ENCODE data around the gene SCGB1D4. TPM values are rescaled to one million over a fixed set of nuclear protein-coding genes. Genes with fewer than 3 reads are reported as not detected.

SCGB1D4 gene
- total and polyA plus RNA-seq, 2 of the 4 experiments (the other 2 are of a cell fraction), result not detected

GRCh38 chr11:62267050-62267449 is 31.8 kb downstream of the SCGB1D4 start:
- Histone ChIP-seq H3K4me2 (ENCODE audit: low read depth, low read length) (no peak overlapping the region), H2BK20ac (ENCODE audit: low read depth, low read length) (no peak overlapping the region), H2BK5ac (ENCODE audit: low read depth, low read length, poor library complexity, severe bottlenecking) (no peak overlapping the region), H2AFZ (replicated peaks; ENCODE audit: low read length, poor library complexity) (no peak overlapping the region), H3K4ac (ENCODE audit: low read depth, low read length) (no peak overlapping the region), H3K79me1 (ENCODE audit: low read depth in 1 of 2, low read length in 2 of 2) (no peaks in the 10 kb centered on the region), H4K91ac (ENCODE audit: insufficient read depth, low read depth, low read length) (no peak overlapping the region), H3K9me3 (ENCODE audit: control insufficient read depth, insufficient read depth, low read length) (no peaks in the 10 kb centered on the region), H3K23ac (ENCODE audit: low read depth, low read length) (no peak overlapping the region), H2AK9ac (replicated peaks; ENCODE audit: low read depth, low read length, poor library complexity) (no peak overlapping the region), H4K20me1 (ENCODE audit: insufficient read depth, low read length) (no peaks in the 10 kb centered on the region), H3K18ac (ENCODE audit: low read depth, low read length) (no peak overlapping the region), H3K27me3 (ENCODE audit: control insufficient read depth, insufficient read depth, low read length) (peaks cover 2% of the 10 kb centered on the region; the same call in 1 of the 2 replicates), H4K5ac (ENCODE audit: low read depth, low read length) (no peak overlapping the region), H3K27ac (ENCODE audit: insufficient read depth, low read length) (no peak overlapping the region), H3K14ac (replicated peaks; ENCODE audit: low read depth, low read length) (no peak overlapping the region), H3K56ac (ENCODE audit: extremely low read depth, insufficient read depth, low read length) (no peak overlapping the region), H3K9me1 (ENCODE audit: insufficient read depth, low read length) (no peaks in the 10 kb centered on the region; the same call in 1 of the 2 replicates), H3K9ac (ENCODE audit: low read depth, low read length) (no peak overlapping the region), H2AK5ac (ENCODE audit: low read depth, low read length) (no peak overlapping the region), H3K36me3 (ENCODE audit: control insufficient read depth, insufficient read depth, low read length) (no peaks in the 10 kb centered on the region), H3K4me1 (ENCODE audit: control insufficient read depth, insufficient read depth, low read length) (no peaks in the 10 kb centered on the region), H2BK15ac (ENCODE audit: low read depth, low read length) (no peak overlapping the region), H2BK120ac (ENCODE audit: low read depth, low read length) (no peak overlapping the region), H4K8ac (ENCODE audit: low read depth in 2 of 2, low read length in 2 of 2) (no peak overlapping the region), H3K4me3 (ENCODE audit: insufficient read depth, low read depth, low read length) (no peak overlapping the region)
- ATAC-seq (ENCODE audit: low read depth) (no peak), DNase-seq (no peak)
- in situ Hi-C loops (cut with MboI; ENCODE audit: low sequenced_read_pairs) (no loop called here), intact Hi-C loops (cut with micrococcal nuclease) (no loop called here), dilution Hi-C loops (cut with HindIII; ENCODE audit: low sequenced_read_pairs, unreplicated experiment) (no loop called here)
- no CpG with 5 or more reads among the region's 1 CpG for WGBS, 2 experiments (ENCODE audit: extremely low coverage in 2 of 2, insufficient read length in 1 of 2)
- TF ChIP-seq, protein P1, sequence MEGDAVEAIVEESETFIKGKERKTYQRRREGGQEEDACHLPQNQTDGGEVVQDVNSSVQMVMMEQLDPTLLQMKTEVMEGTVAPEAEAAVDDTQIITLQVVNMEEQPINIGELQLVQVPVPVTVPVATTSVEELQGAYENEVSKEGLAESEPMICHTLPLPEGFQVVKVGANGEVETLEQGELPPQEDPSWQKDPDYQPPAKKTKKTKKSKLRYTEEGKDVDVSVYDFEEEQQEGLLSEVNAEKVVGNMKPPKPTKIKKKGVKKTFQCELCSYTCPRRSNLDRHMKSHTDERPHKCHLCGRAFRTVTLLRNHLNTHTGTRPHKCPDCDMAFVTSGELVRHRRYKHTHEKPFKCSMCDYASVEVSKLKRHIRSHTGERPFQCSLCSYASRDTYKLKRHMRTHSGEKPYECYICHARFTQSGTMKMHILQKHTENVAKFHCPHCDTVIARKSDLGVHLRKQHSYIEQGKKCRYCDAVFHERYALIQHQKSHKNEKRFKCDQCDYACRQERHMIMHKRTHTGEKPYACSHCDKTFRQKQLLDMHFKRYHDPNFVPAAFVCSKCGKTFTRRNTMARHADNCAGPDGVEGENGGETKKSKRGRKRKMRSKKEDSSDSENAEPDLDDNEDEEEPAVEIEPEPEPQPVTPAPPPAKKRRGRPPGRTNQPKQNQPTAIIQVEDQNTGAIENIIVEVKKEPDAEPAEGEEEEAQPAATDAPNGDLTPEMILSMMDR (conservative IDR thresholded peaks at IDR 0.05; ENCODE audit: low read depth, low read length), result no peak
- TF ChIP-seq NFE2L2 (IDR thresholded peaks at IDR 0.05; ENCODE audit: low read depth, low read length), result no peak
- TF ChIP-seq, protein P2, sequence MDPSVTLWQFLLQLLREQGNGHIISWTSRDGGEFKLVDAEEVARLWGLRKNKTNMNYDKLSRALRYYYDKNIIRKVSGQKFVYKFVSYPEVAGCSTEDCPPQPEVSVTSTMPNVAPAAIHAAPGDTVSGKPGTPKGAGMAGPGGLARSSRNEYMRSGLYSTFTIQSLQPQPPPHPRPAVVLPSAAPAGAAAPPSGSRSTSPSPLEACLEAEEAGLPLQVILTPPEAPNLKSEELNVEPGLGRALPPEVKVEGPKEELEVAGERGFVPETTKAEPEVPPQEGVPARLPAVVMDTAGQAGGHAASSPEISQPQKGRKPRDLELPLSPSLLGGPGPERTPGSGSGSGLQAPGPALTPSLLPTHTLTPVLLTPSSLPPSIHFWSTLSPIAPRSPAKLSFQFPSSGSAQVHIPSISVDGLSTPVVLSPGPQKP (IDR thresholded peaks at IDR 0.05; ENCODE audit: borderline replicate concordance, low read depth, low read length), result no peak
- TF ChIP-seq RAD21 (IDR thresholded peaks at IDR 0.05; ENCODE audit: low read length), result no peak
- no peak for TF ChIP-seq MAZ (IDR thresholded peaks at IDR 0.05; ENCODE audit: borderline replicate concordance, low read depth, low read length)
- no peak for TF ChIP-seq CEBPB (IDR thresholded peaks at IDR 0.05; ENCODE audit: low read depth, low read length)
- TF ChIP-seq MXI1 (IDR thresholded peaks at IDR 0.05; ENCODE audit: borderline replicate concordance, low read depth, low read length), result no peak
- CTCF ChIA-PET, result no interaction called here
- no TSS peak for BruUV-seq (replicated peaks)
- POLR2A ChIA-PET (ENCODE audit: unreplicated experiment), result no interaction called here
